ENCODE data around the gene ABCA10.
A peak's percentile ranks its signal among the peaks of the same experiment; 100 is the strongest.
"Not testable (repeated sequence)": the region's sequence is repeated elsewhere in the genome, so short reads cannot be mapped to it uniquely, and the experiment has no call there.

The ABCA10 gene

DNA sequence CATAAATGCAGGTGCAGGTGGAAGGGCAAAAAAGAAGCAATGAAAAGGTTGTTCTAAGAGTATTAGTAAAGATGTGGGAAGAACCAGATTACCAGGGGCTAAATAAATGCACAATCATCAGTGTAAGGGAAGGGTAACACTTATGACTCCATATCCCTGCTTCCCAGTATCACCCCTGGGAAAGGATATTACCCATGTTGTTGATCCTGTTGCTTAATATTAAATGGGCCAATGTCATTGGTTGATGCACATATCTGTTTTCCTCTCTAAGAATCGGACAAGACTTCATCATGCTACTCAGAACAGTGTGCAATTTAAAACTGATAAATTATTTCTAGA, 52.2 kb downstream of the ABCA10 start:
- in situ Hi-C loops (cut with HindIII; ENCODE audit: low pct_ligation_motif_present, low pct_unique_long_range_greater_than_20kb, low sequenced_read_pairs), result no loop called here
- no peak for DNase-seq

DNA sequence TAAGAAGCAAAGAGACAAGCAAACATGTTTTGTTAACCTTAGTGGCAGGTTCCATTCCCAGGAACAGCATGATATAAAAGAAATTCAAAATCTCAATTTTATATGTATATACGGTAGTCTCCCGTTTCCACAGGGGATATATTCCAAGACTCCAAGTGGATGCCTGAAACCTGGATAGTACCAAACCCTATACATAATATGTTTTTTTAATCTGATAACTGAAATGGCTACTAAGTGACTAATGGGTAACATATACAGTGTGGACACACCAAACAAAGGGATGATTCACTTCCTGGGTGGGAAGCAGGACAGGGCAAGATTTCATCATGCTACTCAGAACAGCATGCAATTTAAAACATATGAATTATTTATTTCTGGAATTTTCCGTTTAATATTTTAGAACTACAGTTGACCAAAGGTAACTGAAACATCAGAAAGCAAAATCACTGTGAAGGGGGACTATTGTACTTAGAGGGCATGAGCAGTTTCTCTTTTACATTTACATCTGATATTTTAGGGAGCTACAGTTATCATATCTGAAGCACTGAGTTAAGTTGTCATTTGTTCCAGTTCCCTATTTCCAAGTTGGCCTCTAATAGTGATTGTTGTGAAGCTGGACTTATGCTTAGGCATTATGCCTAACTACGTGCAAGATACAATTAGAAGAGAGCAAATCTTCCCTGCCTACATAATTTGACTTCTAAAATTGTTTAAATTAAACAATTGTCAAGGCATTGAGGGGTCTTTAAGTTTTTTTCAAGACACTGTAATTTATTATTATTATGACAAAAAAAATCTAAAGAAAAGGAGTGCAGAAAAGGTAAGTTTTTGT, 52.8 kb downstream of the ABCA10 start:
- peak; percentile 69 for DNase-seq

DNA sequence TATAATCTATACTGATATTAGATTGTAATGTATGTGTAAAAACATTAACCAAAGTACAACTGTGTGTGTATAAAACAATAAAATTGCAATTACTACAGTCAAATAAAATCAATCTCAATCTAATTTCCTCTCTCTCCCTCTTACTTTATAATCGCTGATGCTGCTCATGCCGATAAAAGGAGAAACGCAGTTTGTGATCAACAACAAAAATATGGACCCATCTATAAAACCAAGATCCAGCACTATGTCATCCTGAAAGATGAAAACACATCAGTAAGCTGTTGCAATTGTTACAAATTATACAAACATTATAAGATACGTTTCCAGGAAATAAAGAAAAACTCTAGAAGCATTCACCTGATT, 53.4 kb downstream of the ABCA10 start:
- DNase-seq, result no peak
- in situ Hi-C loops (cut with HindIII; ENCODE audit: low pct_ligation_motif_present, low pct_unique_long_range_greater_than_20kb, low sequenced_read_pairs), result no loop called here

More for the DNA sequence above, 52.8 kb downstream of the ABCA10 start:
- in situ Hi-C loops (cut with HindIII; ENCODE audit: low pct_ligation_motif_present, low pct_unique_long_range_greater_than_20kb, low sequenced_read_pairs), result no loop called here

DNA sequence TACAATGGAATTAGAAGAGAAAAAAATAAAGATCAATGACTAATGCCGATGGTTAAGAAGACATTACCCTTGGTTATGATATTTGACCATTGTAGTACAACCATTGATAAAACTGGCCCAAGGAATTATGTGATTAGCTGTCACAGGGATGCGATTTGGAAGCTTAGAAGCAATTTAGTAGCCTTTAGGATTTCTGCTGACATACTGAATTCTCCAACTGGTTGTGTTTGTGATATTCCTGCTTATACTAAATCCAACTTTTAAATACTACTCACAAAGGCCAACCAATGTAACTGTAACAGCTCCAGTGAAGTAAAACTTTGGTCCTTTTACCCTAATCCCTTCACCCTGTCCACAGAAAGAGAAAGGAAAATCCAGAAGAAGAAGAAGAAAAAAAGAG, 55.5 kb downstream of the ABCA10 start:
- in situ Hi-C loops (cut with HindIII; ENCODE audit: low pct_ligation_motif_present, low pct_unique_long_range_greater_than_20kb, low sequenced_read_pairs), result no loop called here
- no peak for DNase-seq

GRCh38 chr17:69170377-69170776, 58.2 kb downstream of the ABCA10 start:
- no peak for DNase-seq
- in situ Hi-C loops (cut with HindIII; ENCODE audit: low pct_ligation_motif_present, low pct_unique_long_range_greater_than_20kb, low sequenced_read_pairs), result no loop called here

GRCh38 chr17:69168642-69169041, 60.0 kb downstream of the ABCA10 start:
- in situ Hi-C loops (cut with HindIII; ENCODE audit: low pct_ligation_motif_present, low pct_unique_long_range_greater_than_20kb, low sequenced_read_pairs), result not testable (repeated sequence)

DNA sequence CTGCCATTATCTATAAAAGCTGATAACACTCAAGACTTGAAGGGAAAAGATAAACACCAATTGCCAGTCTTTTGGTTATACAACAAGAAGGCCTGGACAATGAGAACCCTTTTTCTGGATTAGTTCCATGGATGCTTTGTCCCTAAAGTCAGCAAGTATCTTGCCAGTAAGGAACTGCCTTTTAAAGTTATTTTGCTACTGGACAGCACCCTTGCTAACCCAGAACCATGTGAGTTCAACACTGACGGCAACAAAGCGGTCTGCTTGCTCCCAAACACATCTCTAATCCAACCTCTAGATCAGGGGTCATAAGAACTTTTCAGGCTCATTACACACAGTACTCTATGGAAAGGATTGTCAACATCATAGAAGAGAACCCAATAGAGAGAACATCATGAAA, 61.7 kb downstream of the ABCA10 start:
- in situ Hi-C loops (cut with HindIII; ENCODE audit: low pct_ligation_motif_present, low pct_unique_long_range_greater_than_20kb, low sequenced_read_pairs), result no loop called here
- no peak for DNase-seq

More at GRCh38 chr17:69168642-69169041, 60.0 kb downstream of the ABCA10 start:
- not testable (repeated sequence) for DNase-seq

- DNase-seq, result no peak
- in situ Hi-C loops (cut with HindIII; ENCODE audit: low pct_ligation_motif_present, low pct_unique_long_range_greater_than_20kb, low sequenced_read_pairs), result no loop called here
Observed at GRCh38 chr17:69164206-69164605, 64.4 kb downstream of the ABCA10 start.

GRCh38 chr17:69159418-69159817, 69.2 kb downstream of the ABCA10 start:
- DNase-seq, result no peak
- in situ Hi-C loops (cut with HindIII; ENCODE audit: low pct_ligation_motif_present, low pct_unique_long_range_greater_than_20kb, low sequenced_read_pairs), result no loop called here

DNA sequence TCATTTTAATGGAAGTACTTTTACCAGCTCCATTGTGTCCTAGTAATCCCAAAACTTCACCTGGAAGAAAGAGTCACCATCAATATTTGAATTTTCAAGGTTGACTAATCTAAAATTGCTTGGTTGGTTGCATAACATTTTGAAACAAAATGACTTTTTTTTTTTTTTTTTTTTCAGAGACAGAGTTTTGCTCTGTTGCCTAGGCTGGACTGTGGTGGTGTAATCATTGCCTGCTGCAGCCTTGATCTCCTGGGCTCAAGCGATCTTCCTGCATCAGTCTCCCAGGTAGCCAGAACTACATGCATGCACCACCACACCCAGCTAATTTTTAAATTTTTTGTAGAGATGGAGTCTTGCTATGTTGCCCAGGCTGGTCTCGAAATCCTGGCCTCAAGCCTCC, 74.4 kb downstream of the ABCA10 start:
- in situ Hi-C loops (cut with HindIII; ENCODE audit: low pct_ligation_motif_present, low pct_unique_long_range_greater_than_20kb, low sequenced_read_pairs), result no loop called here
- DNase-seq, result no peak

GRCh38 chr17:69150333-69150732, 78.3 kb downstream of the ABCA10 start:
- in situ Hi-C loops (cut with HindIII; ENCODE audit: low pct_ligation_motif_present, low pct_unique_long_range_greater_than_20kb, low sequenced_read_pairs), result no loop called here
- no peak for DNase-seq

GRCh38 chr17:69147460-69147859, 81.2 kb downstream of the ABCA10 start:
- in situ Hi-C loops (cut with HindIII; ENCODE audit: low pct_ligation_motif_present, low pct_unique_long_range_greater_than_20kb, low sequenced_read_pairs), result no loop called here
- DNase-seq, result no peak

- DNase-seq, result no peak
- in situ Hi-C loops (cut with HindIII; ENCODE audit: low pct_ligation_motif_present, low pct_unique_long_range_greater_than_20kb, low sequenced_read_pairs), result no loop called here
Observed at GRCh38 chr17:69144331-69145255, 84.0 kb downstream of the ABCA10 start.

DNA sequence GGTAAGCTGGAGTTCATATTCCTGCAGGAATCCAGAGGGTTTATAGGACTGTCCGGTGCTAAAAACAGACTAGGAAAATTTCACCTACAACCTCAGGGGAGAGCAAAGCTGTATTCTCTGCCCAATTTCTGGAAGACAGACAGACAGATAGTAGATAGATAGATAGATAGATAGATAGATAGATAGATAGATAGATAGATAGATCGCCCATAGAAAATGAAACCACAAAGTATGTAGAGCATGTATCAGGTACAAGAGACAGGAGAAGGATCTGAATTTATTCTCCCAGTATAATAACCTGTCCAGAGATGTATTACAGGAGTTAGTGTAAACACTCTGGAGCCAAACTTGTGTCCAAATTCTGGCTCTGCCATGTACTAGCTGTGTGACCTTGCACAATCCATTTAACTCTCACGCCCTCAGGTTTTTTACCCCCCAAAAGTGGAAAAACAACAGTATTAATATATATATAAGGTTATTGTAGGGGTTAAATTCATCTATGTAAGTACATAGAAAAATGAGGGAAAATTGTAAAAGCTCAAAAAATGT, 84.9 kb downstream of the ABCA10 start:
- in situ Hi-C loops (cut with HindIII; ENCODE audit: low pct_ligation_motif_present, low pct_unique_long_range_greater_than_20kb, low sequenced_read_pairs), result no loop called here
- no peak for DNase-seq

- in situ Hi-C loops (cut with HindIII; ENCODE audit: low pct_ligation_motif_present, low pct_unique_long_range_greater_than_20kb, low sequenced_read_pairs), result no loop called here
- no peak for DNase-seq
Observed at GRCh38 chr17:69143151-69143550, 85.5 kb downstream of the ABCA10 start.

DNA sequence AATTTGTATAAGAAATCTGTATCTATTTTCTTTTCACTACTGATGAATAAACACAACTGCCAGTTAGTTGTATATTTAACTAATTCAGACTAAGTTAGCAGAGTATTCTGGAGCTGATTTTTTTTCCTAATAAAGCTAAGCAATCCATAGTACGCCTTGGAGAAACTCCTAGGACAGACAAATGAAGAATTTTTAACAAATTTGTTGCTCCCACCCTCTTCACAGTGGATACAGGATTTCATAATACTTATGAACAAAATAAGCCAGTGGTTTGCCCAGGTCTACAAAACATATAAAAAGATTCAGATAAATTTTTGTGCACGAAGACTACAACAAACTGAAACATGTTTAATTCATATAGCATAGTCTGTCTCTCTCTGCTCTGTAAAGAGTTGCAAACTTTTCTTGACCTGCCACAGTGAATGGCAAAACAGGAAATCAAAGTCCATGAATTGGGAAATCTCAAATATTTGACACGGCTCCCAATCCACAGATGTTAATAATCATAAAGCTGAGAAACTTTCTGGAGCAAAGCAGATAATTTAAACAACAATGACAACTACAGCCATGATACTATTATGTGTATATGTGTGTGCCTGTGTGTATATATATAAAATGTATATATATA, 86.3 kb downstream of the ABCA10 start:
- DNase-seq, result no peak
- in situ Hi-C loops (cut with HindIII; ENCODE audit: low pct_ligation_motif_present, low pct_unique_long_range_greater_than_20kb, low sequenced_read_pairs), result no loop called here

- DNase-seq, result no peak
- in situ Hi-C loops (cut with HindIII; ENCODE audit: low pct_ligation_motif_present, low pct_unique_long_range_greater_than_20kb, low sequenced_read_pairs), result no loop called here
Observed at GRCh38 chr17:69141431-69142174, 87.0 kb downstream of the ABCA10 start, which contains the start of gene ABCA6. TSS of gene ABCA6 (minus strand) at chr17:69141895. CDS start at chr17:69140703, 1,192 bp downstream.

DNA sequence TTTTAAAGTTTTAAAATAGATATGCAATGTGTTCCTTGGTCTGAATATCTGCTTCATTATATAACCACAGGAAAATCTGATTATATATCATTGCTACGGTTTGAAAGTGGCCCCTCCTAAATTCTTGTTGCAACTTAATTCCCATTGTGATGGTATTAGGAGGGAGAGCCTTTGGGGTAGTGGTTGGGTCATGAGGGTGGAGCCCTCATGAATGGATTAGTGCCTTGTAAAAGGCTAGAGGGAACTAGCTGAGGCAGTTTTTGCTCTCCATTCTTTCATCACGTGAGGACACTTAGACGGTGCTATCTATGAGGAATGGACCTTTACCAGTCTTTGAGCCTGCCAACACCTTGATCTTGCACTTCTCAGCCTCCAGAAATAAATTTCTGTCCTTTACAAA, 94.5 kb downstream of the ABCA10 start:
- DNase-seq, result no peak
- in situ Hi-C loops (cut with HindIII; ENCODE audit: low pct_ligation_motif_present, low pct_unique_long_range_greater_than_20kb, low sequenced_read_pairs), result no loop called here
